GM21367 (cell line): ENCODE measurements around the gene TOMM22.

Experiments used
- ATAC-seq: cut with Tn5 transposase; IDR thresholded peaks from one replicate; pipeline ENCODE4 v1.9.1; 2021; ENCODE audit not compliant: unreplicated experiment

TOMM22 gene

DNA sequence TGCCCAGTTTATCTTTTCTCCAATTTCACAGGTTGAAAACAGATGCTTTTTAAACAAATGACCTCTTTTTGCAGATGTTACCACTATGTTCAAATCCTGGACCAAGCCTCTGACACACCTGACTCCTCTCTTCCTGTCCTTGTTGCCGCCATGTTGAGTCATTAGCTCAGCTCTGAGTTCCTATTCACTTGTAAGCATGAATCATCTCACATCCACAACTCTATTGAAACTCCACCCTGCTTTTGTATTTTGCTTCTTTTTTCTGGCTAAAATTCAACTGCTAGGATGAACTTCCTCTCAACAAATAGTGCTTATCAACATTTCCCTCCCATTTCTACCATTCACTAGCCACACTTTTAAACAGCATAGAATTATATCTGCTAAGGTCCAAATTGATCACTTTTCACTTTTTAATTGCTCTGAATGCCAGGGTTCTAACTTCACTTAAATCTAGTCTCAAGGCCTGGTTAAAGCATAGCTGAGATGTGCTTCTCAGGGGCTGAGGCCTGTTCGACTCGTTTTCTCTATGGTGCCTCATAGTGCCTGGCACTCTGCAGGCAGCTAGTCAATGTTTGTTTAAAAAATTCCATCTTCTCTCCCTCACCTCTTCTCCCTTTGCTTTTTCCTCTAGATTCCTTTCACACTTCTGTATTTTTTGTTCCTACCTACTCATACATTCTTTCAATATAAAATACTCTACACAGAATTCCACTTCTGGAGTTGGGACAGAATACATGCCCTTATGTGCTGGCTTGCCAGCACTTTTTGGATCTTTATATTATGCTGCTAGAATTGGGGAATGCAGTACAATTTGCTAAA lies 15.1 kb downstream of the TOMM22 start:
- no peak for ATAC-seq

DNA sequence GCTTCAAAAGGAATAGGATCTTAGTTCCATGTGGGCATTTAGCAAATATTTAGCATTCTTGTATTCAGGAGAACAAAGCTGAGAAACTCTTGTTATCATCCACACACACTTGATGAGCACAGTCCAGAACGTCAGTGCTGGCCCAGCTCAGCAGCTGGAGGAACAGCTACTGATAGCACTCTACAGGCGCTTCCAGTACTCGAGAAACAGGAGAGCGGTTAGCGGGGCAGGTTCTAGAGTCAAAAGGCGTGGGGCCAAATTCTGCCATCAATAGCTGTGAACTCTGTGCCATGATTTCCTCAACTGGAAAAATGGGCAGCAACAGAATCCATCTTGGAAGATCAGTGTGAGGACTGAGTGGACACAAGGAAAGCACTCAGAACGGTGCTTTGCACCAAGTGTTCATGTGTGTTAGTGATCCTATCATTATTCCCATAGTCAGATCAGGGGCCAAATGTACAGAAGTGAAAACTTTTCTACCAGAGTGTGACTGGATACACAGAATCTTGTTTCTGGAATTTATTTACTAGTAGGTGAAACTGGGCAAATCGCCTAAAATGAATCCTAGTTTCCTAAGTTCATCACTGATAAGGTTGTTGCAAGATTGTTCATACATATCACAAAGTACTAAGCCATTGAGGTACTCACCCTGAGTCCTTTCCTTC lies 15.8 kb downstream of the TOMM22 start:
- no peak for ATAC-seq

DNA sequence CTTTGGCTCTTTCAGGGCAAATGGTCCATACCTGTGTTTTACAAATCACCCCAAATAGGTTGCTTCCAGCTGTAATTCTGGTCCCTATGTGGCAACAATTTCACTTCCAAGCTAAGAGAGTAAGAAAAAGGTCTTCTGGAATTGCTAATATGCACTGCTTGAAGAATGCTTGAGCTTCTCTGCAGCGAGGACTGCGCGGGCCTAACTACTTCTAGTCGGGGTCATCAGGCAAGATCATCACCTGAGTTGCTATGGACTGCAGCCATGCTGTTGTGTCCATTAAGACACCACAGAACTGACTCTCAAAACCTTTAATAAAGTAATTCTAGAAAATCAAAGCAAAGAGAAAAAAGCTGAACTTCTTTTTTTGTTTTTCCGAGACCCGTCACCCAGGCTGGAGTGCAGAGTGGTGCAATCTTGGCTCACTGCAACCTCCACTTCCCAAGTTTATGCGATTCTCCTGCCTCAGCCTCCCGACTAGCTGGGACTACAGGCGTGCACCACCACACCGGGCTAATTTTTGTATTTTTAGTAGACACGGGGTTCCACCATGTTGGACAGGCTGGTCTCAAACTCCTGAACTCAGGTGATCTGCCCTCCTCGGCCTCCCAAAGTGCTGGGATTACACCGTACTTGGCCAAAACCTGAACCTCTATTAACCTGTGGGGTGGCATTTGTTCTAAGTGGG lies 16.8 kb downstream of the TOMM22 start:
- ATAC-seq = no peak

DNA sequence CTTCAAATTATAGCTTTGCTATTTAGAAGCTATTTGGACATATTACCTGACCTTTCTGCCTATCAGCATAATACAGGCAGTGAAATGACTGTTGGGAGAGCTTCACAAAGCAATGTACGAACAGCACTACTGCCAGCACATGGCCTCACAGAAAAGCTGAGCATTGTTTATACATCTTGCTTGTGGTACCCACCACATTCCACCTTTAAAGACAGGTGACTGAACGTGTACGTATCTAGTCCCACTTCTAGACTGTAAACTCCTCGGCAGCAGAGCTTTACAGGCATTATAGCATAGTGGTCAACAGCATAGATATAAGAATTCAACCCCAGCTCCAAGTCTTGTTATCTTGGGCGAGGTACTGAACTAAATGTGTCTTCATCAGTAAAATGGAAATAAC lies 17.4 kb downstream of the TOMM22 start:
- ATAC-seq = no peak

DNA sequence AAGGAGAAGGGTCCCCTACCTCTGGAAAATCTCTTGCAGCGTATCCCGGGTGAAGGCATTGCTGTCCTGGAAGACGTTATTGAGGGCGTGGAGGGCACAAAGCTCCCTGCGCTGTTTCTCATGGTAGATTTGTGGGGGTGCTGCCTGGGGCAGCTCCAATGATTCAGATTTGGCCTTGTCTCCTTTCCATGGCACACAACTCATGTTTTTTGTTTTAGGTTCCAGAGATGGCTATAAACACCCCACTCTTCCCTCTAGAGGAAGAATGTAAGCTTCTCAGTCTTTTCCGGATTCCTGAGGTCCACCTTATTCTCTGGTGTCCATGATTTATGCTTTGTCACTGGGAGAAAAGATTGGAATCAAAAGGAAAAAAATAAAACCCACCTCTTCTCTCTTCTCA lies 18.0 kb downstream of the TOMM22 start:
- ATAC-seq = no peak

DNA sequence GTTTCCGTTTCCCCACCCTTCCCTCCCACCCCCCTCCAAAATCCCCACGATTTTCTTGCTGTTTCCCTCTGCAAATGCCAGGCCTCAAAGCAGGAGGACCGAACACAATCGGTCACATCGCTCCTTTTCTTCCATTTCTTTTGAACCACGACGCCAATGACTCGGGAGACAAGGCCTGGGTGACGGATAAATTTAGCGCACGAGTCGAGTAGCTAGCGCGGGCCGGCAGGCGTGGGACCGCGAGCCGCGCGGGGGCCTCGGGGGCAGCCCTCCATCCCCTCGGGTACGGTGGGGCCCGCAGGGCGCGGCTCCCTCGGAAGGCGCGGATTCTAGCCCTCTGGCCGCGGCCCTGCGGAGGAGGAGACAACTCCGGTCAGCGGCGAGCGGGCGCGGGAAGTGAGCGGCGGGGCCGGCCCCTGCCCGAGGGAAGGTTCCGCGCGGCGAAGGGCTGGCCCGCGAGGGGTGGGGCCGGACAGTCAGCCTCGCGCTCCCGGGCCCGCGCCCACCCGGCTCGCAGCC lies 18.6 kb downstream of the TOMM22 start:
- ATAC-seq = peak; percentile 24

DNA sequence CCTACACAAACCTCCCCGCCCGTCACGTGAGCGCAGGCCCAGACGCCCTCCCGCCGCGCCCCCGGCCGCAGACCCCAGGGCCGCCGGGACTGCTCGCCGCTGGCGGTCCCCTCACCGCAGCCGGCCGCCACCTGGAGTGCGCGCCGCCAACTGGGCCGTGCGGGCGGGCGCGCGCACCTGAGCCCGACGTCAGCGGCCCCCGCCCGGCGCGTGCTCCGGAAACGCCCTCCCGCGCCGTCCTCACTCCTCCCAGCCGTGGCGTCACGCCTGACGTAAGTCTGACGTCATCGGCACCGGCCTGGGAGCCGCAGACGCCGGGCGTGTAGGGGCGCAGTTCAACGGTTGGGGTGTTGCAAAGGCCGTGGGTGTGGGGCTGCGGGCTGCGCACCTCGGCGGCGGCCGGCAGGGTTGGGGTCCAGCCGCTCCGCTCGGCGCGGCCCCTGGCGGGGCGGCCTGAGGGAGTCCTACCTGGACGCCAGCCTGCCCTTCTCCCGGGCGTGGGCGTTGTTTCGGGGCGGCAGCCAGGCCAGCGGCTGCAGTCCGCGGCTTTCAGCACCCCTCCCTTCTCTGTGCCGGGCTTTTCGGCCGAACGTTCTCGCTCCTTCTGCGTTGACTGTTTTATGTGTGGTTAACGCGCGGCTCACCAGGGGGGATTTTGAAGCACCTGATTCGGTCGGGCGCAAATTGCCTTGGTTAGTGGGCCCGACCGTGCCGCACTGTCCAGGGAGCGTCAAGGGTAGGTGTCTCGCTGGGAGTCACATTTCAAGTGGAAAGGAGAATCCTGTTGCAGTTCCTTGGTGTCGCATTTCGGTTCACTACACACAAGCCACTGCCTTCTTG lies 19.3 kb downstream of the TOMM22 start, which contains the start of gene JOSD1:
Gene JOSD1, minus strand, starts transcription at position 155 of the 840 bp plus-strand sequence. CDS start 956 bp downstream, outside the sequence.
- ATAC-seq = peak; percentile 24

DNA sequence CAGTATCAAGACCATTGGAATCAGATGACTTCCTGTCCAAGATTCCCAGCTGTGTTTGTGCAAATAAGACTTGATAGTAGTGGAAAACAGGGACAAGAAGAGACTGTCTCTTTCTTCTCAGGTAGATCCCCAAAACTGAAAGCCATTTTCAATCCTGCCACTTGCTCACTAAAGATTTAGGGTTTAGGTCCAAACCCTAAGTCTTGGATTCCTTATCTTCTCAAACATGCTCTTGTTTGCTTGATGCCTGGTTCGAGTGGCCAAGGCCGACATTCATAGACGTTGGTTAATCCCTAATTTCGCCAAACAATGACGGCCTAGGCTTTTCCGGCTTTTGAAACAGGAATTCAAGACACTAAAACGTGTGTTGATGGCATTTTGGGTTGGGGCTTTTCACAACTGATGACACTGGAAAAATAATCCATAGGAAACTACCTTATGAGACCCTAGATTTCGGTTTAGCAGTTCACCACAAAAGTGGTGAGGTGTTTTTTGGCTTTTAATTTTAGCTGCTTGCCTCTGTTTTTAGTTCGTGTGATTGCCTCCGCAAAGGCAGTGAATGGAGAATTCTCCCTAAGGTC lies 23.0 kb downstream of the TOMM22 start:
- no peak for ATAC-seq

DNA sequence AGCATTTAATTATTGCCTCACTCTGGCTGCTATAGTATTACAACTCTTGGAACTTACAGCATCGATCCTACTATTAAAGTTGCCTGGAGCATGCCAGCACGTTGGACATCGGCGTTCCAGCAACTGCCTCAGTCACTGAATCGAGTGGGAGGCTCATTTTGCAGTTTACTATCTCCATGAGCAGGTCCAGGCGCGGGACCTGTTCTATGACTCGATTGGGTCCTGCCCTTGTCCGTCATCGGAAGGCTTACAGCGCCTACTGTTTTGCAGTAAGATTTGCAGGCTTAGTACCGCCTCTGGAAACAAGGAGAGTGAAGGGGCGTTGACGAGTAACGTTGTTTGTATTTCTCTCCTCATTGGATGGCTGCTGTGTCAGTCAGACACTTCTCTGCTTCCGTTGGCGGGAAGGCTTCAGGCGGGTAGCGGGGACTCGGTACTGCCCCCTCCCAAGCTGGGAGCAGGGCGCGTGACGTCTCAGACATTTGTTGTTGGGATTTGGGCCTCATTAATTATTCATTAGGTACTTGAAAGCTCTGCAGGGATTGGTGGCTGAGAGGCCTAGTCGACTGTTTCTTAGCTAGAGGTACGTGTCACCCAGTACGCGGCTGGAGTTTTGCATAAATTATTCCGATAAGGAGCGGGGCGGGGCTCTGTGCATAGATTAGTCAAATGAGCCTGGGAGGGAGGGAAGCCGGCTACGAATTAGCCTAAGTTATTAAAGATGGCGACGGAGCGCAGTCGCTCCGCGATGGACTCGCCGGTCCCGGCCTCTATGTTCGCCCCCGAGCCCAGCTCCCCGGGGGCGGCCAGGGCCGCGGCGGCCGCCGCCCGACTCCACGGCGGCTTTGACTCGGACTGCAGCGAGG lies 23.7 kb downstream of the TOMM22 start, which contains the start of gene GTPBP1:
Gene GTPBP1, plus strand, starts transcription at position 710 of the 866 bp plus-strand sequence. Its CDS starts 12 bp downstream, at position 722.
- peak; percentile 59 for ATAC-seq

DNA sequence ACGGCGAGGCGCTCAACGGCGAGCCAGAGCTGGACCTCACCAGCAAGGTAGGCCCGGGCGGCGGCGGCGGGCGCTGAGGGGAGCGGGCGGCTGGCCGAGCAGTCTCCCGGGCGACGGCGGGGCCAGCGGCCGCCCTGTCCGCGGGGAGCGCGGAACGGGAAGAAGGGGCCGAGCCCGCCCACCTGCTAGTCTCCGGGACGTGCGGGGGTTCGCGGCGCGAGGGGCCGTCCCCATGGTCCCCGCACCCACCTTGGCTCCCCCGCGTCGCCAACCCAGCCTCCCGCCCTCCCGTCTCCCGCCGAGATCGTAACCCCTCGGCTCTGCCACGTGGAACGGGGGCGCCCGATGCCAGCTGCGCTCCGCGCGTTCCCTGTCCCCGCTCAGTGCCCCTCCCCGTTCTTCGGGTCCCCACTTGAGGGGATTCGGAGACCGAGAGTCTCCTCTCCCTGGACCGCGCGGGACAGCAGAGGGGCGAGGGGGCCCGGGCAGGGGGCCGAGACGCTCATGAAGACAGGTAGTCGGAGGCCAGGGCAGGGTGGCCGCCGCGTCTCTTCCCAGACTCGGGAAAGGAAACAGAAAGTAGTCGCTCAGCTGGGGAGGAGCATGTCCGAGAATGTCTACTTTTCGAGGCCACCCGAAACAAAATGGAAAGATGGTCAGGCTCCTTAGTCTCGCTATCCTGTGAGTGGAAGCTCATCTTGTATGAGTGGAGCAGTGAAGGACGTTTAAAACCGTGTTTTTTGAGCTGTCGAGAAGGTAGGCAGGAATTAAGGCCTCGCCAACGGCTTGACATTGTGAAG lies 24.5 kb downstream of the TOMM22 start:
- peak; percentile 4 for ATAC-seq

DNA sequence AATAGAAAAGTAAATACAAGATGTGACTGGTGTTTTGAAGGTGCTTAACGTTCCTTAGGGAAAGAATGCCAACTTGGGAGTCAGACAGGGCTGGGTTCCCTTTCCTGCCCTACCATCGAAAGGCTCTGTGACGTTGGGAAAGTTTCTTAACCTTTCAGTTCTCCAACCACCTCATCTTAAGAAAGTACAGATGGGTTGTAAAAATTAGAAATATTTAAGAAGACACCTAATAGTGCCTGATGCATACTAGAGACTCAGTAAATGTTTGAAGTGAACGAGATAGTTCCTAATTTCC lies 25.1 kb downstream of the TOMM22 start:
- no peak for ATAC-seq

DNA sequence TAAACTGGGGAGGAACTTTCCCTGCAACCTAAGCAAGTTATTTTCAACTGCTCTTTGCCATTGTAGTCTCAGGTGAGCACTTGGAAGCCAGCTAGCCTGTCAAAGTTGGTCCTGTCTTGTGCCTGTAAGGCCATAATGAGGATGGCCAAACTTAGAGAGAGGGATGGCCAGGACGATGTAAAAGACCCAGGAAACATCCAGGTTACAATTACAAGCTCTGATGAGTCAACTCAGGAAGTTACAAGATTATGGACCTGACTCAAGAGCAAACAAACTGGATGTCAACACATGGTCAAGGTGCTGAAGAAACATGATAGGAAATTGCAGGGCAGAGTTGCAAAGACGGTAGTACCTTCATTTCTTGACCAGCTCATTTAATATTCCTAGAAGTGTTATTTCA lies 25.6 kb downstream of the TOMM22 start:
- no peak for ATAC-seq

DNA sequence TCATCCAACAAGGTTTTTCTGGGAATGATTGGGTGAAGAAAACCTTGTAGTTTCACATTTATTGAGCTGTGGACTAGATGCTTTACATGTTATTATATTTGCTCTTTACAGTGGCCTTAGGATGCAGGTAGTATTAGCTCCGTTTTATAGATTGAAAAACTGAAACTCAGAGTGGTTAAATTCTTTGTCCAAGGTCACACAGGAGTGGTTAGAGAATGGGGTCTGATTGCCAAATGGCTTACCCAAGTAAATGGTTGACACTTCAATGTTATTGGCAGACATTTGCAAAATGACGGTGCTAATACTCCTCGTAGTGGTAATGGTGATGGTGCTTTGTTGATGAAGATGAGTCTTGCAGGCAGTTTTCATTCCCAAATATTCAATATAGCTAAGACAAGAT lies 26.2 kb downstream of the TOMM22 start:
- no peak for ATAC-seq

DNA sequence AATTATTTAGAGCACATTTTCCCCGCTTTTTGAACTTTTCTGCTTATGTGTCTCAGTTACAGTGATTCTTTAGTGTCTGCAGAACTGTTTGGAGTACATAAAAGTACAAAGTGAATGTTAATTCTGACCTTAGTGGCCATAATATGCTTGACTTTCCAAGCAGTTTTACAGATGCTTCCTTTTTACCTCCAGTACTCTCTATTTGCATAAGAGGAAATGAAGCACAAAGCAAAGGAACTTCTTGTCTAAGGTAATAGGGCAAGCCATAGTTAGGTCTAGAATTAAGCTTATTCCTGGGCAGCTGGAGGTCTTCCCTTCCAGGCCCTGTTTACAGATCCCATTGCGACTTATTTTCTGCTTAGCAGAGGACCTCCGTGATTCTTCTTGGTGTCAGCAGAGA lies 27.5 kb downstream of the TOMM22 start:
- ATAC-seq = no peak

DNA sequence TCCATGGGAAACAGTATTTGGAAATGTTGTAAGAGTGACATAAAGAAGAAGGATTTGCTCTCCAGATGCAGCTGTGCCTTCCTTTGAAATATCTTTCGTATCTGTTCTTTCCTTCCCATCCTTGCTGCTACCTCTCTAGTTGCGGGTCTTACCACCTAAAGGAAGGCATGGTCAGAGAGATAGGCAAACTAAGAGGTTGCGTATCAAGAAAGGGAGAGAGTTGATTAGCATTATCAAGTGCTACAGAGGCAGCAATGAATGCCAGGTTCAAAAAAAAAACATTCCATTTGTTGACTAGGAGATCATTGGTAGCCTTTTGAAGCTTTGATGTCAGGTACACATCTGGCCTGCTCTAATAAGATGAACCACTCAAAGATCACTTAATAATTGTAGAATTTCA lies 28.6 kb downstream of the TOMM22 start:
- ATAC-seq = no peak

DNA sequence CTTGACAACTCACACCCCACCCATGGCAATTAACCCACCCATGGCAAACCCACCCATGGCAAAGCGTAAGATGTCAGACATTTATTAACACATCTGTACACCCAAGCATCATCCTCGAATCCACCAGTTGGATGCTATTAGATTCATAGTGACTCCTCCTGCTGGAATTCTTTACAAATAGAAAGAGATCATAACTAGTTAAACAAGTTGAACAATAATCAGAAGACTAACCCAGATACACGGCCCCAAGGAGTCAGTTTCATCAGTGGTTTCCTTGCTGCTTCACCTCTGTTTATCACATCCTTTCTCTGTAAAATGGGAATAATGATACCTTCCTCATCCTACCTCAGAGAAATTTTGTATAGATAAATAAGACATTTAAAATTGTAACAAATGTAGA lies 29.1 kb downstream of the TOMM22 start:
- ATAC-seq = no peak

DNA sequence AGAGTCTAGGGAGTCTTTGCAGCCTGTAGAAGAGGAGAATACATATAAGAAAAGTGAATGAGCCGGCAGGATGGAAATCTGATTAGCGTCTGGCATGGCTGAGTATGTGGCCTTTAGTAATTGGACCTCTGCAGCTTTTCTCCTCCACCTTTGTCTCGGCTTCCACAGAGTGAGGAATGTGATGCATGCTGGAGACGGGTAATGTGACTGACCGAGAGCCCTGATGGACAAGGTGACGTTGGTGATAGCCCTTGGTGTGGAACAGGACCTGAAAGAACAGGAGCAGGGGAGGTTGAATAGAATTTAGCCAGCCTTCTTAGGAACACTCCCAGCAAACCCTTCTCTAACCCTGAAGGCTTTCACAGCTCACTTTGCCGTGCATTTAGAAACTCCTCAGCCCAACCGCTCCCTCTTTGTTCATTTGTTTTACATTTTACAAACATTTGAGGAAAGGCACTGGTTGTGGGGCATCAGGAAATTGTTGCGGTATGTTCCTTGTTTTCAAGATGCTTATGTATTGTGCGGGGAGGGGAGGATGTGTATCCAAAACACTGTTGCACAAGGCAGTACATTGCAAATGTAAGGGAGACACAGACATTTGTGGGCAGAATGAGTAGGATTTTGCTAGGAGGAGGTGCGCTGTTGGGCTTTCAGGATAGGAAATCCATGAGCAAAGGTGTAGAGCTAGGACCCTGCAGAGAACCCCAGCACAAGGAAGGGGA lies 30.9 kb downstream of the TOMM22 start:
- ATAC-seq = no peak

DNA sequence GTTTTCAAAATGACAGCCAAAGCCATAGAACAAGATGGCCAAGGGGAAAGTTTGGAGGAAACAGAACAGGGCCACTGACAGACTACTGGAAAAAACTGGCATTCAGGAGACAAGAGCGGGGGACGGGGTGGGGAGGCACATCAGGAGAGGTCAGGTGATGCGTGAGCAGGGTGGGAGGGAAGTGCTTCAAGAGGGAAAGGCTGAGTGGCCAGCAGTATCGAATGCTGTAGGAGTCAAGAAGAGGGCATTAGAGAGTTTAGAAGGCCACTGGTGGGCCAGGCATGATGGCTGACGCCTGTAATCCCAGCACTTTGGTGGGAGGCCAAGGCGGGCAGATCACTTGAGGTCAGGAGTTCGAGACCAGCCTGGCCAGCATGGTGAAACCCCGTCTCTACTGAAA lies 32.2 kb downstream of the TOMM22 start:
- no peak for ATAC-seq
